Adipocyte (in vitro differentiated cells): ENCODE measurements around the gene TIAM2.

Source experiments
- DNase-seq: peaks from one replicate; pipeline ENCODE4 v3.0.0-alpha.2; 2015; ENCODE audit warnings: low read depth
- H3K27me3 ChIP-seq: replicated peaks from 2 replicates; pipeline ENCODE4 v1.7.0; 2013; ENCODE audit warnings: mild to moderate bottlenecking, low read length, moderate library complexity; ENCODE audit not compliant: control insufficient read depth, insufficient read depth
- H3K36me3 ChIP-seq: 2 replicates; pipeline ENCODE4 v1.7.0; 2013; ENCODE audit warnings: low read length, mild to moderate bottlenecking, moderate library complexity; ENCODE audit not compliant: control insufficient read depth, insufficient read depth, severe bottlenecking
- H3K4me1 ChIP-seq: 2 replicates; pipeline ENCODE4 v1.7.0; 2013; ENCODE audit warnings: mild to moderate bottlenecking, low read length, moderate library complexity; ENCODE audit not compliant: control insufficient read depth, insufficient read depth
- H3K4me3 ChIP-seq: 2 replicates; pipeline ENCODE4 v1.7.0; 2013; ENCODE audit warnings: mild to moderate bottlenecking, low read length, moderate library complexity
- H3K9ac ChIP-seq: 2 replicates; pipeline ENCODE4 v1.7.0; 2013; ENCODE audit warnings: mild to moderate bottlenecking, low read length, moderate library complexity
- H3K9me3 ChIP-seq: 2 replicates; pipeline ENCODE4 v1.7.0; 2013; ENCODE audit warnings: mild to moderate bottlenecking, low read length, moderate library complexity; ENCODE audit not compliant: control insufficient read depth

The TIAM2 gene

GRCh38 chr6:155121699-155122098 is 126.6 kb downstream of the TIAM2 start:
- DNase-seq, result peak; percentile 55
- Histone ChIP-seq H3K4me1 (peaks cover 25% of the 10 kb centered on the region), H3K9me3 (no peaks in the 10 kb centered on the region), H3K9ac (peak overlapping the region; percentile 22), H3K27me3 (no peaks in the 10 kb centered on the region), H3K4me3 (peak overlapping the region; percentile 61), H3K36me3 (no peaks in the 10 kb centered on the region)

- H3K27me3 ChIP-seq, result no peaks in the 10 kb centered on the region
- peak overlapping the region; percentile 61 for H3K4me3 ChIP-seq
- H3K36me3 ChIP-seq, result no peaks in the 10 kb centered on the region
- peaks cover 29% of the 10 kb centered on the region for H3K4me1 ChIP-seq
- H3K9me3 ChIP-seq, result no peaks in the 10 kb centered on the region
- no peak for DNase-seq
- no peak overlapping the region for H3K9ac ChIP-seq
These were observed 127.3 kb downstream of the TIAM2 start for GRCh38 chr6:155122199-155122950.

GRCh38 chr6:155123520-155123919 is 128.4 kb downstream of the TIAM2 start:
- peaks cover 23% of the 10 kb centered on the region for H3K4me1 ChIP-seq

DNA sequence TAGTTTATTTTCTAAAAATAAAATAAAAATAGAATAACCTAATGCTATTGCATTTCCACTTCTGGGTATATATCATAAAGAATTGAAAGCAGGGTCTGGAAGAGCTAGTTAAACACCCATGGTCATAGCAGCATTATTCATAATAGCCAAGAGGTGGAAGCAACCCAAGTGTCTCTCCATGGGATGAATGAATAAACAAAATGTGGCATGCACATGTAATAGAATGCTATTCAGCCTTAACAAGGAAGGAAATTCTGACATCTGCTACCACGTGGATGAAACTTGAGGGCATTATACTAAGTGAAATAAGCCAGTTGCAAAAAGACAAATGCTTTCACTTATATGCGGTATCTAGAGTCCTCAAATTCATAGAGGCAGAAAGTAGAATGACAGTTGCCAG is 130.8 kb downstream of the TIAM2 start:
- DNase-seq, result peak; percentile 80
- Histone ChIP-seq H3K4me3 (no peak overlapping the region), H3K36me3 (no peaks in the 10 kb centered on the region), H3K9ac (no peak overlapping the region), H3K9me3 (no peaks in the 10 kb centered on the region), H3K4me1 (peaks cover 23% of the 10 kb centered on the region), H3K27me3 (no peaks in the 10 kb centered on the region)

More at GRCh38 chr6:155123520-155123919, 128.4 kb downstream of the TIAM2 start:
- Histone ChIP-seq H3K36me3 (no peaks in the 10 kb centered on the region), H3K9ac (no peak overlapping the region), H3K9me3 (no peaks in the 10 kb centered on the region), H3K4me3 (no peak overlapping the region), H3K27me3 (no peaks in the 10 kb centered on the region)
- no peak for DNase-seq

DNA sequence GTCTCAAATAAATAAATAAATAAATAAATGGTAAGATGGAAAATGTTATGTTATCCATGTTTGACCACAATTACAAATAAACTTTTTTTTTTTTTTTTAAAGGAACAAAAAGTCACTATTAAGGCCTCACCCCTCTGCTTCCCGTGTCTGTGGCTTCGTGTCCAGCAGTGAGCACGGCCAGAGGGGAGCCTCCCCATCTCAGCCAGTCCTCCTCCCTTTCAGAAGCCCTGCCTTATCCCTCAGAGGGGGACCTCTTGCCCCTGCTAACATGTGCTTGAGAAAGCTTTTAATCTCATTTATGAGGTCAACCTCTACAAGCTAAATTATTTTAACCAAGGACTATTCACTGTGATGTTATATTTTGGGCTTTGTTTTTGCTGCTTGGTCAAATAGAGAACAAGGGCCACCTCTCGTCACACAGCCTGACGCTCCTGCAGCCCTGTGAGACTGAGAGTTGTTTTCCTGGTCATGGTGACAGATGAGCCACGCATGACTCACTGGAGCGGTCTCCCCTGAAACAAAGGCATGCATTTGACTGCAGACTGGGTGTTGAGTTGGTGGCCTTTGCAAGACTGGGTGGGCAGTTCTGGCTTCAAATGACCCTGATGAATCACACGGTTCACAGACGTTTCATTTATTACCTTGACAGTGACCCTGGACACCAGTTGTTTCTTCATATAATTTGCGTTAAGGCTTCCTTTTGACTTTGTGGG is 131.8 kb downstream of the TIAM2 start:
- no peak overlapping the region for H3K4me3 ChIP-seq
- DNase-seq, result peak; percentile 47
- H3K9ac ChIP-seq, result no peak overlapping the region
- no peaks in the 10 kb centered on the region for H3K27me3 ChIP-seq
- peaks cover 17% of the 10 kb centered on the region for H3K4me1 ChIP-seq
- no peaks in the 10 kb centered on the region for H3K9me3 ChIP-seq
- H3K36me3 ChIP-seq, result no peaks in the 10 kb centered on the region

DNA sequence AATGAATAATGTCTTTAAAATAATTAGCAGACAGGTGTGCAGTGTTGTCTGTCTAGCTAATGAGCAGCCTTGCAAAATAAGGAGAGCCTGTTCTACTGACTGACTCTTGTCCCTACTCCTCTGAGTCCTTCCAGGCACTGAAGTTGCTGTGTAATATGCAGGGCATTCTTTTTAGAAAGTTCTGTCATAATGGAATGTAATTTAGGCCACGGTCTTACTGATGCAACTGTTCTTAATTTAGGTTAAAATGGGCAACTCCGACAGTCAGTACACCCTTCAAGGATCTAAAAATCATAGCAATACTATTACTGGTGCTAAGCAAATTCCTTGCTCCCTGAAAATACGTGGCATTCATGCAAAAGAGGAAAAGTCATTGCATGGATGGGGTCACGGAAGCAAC is 133.9 kb downstream of the TIAM2 start:
- DNase-seq, result peak; percentile 69
- Histone ChIP-seq H3K27me3 (no peaks in the 10 kb centered on the region), H3K4me3 (no peak overlapping the region), H3K9me3 (no peaks in the 10 kb centered on the region), H3K9ac (no peak overlapping the region), H3K36me3 (no peaks in the 10 kb centered on the region), H3K4me1 (peaks cover 5% of the 10 kb centered on the region)

GRCh38 chr6:155129744-155130143 is 134.6 kb downstream of the TIAM2 start:
- Histone ChIP-seq H3K9me3 (no peaks in the 10 kb centered on the region), H3K36me3 (no peaks in the 10 kb centered on the region), H3K4me3 (no peak overlapping the region), H3K27me3 (no peaks in the 10 kb centered on the region), H3K4me1 (peaks cover 5% of the 10 kb centered on the region), H3K9ac (no peak overlapping the region)
- no peak for DNase-seq

GRCh38 chr6:155130161-155130853 is 135.2 kb downstream of the TIAM2 start:
- Histone ChIP-seq H3K4me3 (no peak overlapping the region), H3K4me1 (peaks cover 10% of the 10 kb centered on the region), H3K27me3 (no peaks in the 10 kb centered on the region), H3K9me3 (no peaks in the 10 kb centered on the region), H3K36me3 (no peaks in the 10 kb centered on the region), H3K9ac (no peak overlapping the region)
- DNase-seq, result no peak

- Histone ChIP-seq H3K36me3 (no peaks in the 10 kb centered on the region), H3K4me3 (no peak overlapping the region), H3K4me1 (peaks cover 5% of the 10 kb centered on the region), H3K9ac (no peak overlapping the region), H3K9me3 (no peaks in the 10 kb centered on the region), H3K27me3 (no peaks in the 10 kb centered on the region)
- DNase-seq, result no peak
These were observed 137.5 kb downstream of the TIAM2 start for GRCh38 chr6:155132617-155133016.

GRCh38 chr6:155141002-155141401 is 145.9 kb downstream of the TIAM2 start:
- H3K4me1 ChIP-seq, result peaks cover 29% of the 10 kb centered on the region
- no peak overlapping the region for H3K9ac ChIP-seq
- no peaks in the 10 kb centered on the region for H3K36me3 ChIP-seq
- no peaks in the 10 kb centered on the region for H3K27me3 ChIP-seq
- H3K4me3 ChIP-seq, result no peak overlapping the region
- DNase-seq, result no peak
- no peaks in the 10 kb centered on the region for H3K9me3 ChIP-seq

DNA sequence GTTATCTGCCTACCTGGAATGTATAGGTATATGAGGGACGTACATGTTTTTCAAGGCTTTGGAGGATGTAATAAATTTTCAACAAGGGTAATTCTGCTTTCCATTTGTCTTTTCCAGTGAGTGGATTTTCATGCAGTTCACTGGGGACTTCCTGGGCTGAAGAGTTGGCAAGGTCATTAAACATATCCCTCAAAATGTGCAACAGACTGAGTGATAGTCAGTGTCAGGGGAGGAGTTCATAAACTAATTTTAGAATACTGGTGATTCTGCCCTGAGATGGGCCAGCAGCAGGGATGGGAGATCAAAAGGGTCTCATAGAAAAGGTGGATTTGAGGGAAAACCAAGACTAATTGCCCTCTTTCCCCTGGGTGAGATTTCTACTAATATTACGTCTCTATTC is 146.4 kb downstream of the TIAM2 start:
- no peaks in the 10 kb centered on the region for H3K27me3 ChIP-seq
- no peak overlapping the region for H3K9ac ChIP-seq
- peaks cover 29% of the 10 kb centered on the region for H3K4me1 ChIP-seq
- H3K36me3 ChIP-seq, result no peaks in the 10 kb centered on the region
- no peaks in the 10 kb centered on the region for H3K9me3 ChIP-seq
- no peak overlapping the region for H3K4me3 ChIP-seq
- no peak for DNase-seq
